A549 (cell line): ENCODE data around the gene TMPRSS2. TPM values are rescaled to one million over a fixed set of nuclear protein-coding genes. Genes with fewer than 3 reads are reported as not detected.

Experiments
- ATAC-seq, 2 experiments: fragments of 200-7000 bp in 1 of 2; fragments of >200 bp in 1 of 2; cut with Nextera tagmentation in 1 of 2; cut with Tn5 transposase in 1 of 2; 3 replicates each; pipeline versions ENCODE4 v1.8.0 to v1.9.1; 2018 to 2020; ENCODE audit warnings: mild to moderate bottlenecking in 1 of 2, moderate library complexity in 1 of 2
- CTCF ChIA-PET: fragments of 300-600 bp; sonication (Branson Sonifier 250); formaldehyde crosslinking; extraction: SDS; loops from one replicate; lab custom pipeline; 2021; ENCODE audit warnings: antibody characterized with exemption, inconsistent platforms; lab: Yijun Ruan, JAX
- POLR2A ChIA-PET: fragments of 350-600 bp; formaldehyde crosslinking; extraction: SDS; loops from one replicate; lab custom pipeline; 2021; ENCODE audit warnings: antibody characterized with exemption, inconsistent platforms; lab: Yijun Ruan, JAX
- DNase-seq, 2 experiments: peaks; one replicate each; pipeline versions ENCODE4 v3.0.0 to v3.0.0-alpha.2; 2011 to 2016; ENCODE audit warnings: low read depth in 1 of 2, low spot score in 1 of 2
- FAIRE-seq: peaks from 2 replicates; lab custom pipeline; 2011; peaks lifted over from hg19 to GRCh38; lab: Jason Lieb, UNC
- H3K27ac ChIP-seq, 2 experiments: fragments of >200 bp; sonication (Bioruptor Twin); formaldehyde crosslinking; 3 replicates each; pipeline ENCODE4 v1.5.1; 2016 to 2017
- H3K4me1 ChIP-seq: fragments of >200 bp; sonication (Bioruptor Twin); formaldehyde crosslinking; 3 replicates; pipeline ENCODE4 v1.6.1; 2016
- H3K4me2 ChIP-seq: fragments of >200 bp; sonication (Bioruptor Twin); formaldehyde crosslinking; 3 replicates; pipeline ENCODE4 v1.6.1; 2016
- H3K4me3 ChIP-seq: fragments of >200 bp; sonication (Bioruptor Twin); formaldehyde crosslinking; 3 replicates; pipeline ENCODE4 v1.5.1; 2016
- H3K9me3 ChIP-seq: fragments of >200 bp; sonication (Bioruptor Twin); formaldehyde crosslinking; 3 replicates; pipeline ENCODE4 v1.6.1; 2016
- BCL3 ChIP-seq: fragments of >200 bp; sonication (Bioruptor Twin); formaldehyde crosslinking; IDR thresholded peaks from 3 replicates; pipeline ENCODE4 v1.6.1; 2016
- CHD2 ChIP-seq: fragments of 150-350 bp; IDR thresholded peaks from 2 replicates; pipeline ENCODE4 v1.6.1; 2014; ENCODE audit warnings: low read length; ENCODE audit not compliant: partially characterized antibody
- CHD4 ChIP-seq: fragments of 200-600 bp; sonication (generic); IDR thresholded peaks from 2 replicates; pipeline ENCODE4 v1.6.1; 2016; ENCODE audit warnings: antibody characterized with exemption, mild to moderate bottlenecking, borderline replicate concordance
- CTCF ChIP-seq: fragments of >200 bp; sonication (Bioruptor Twin); formaldehyde crosslinking; IDR thresholded peaks from 3 replicates; pipeline ENCODE4 v1.5.1; 2016
- EHMT2 ChIP-seq: fragments of 200-600 bp; sonication (generic); IDR thresholded peaks from 2 replicates; pipeline ENCODE4 v1.6.1; 2016; ENCODE audit warnings: antibody characterized with exemption, low read depth, mild to moderate bottlenecking, moderate library complexity
- EP300 ChIP-seq, 2 experiments: fragments of >200 bp; sonication (Bioruptor Twin); formaldehyde crosslinking; IDR thresholded peaks; 2 replicates in 1 of 2; 3 replicates in 1 of 2; pipeline ENCODE4 v1.6.1; 2016 to 2017
- FOXS1 ChIP-seq: fragments of 250-450 bp; sonication (Bioruptor Pico); IDR thresholded peaks from 2 replicates; pipeline ENCODE4 v1.5.0; 2020; ENCODE audit warnings: mild to moderate bottlenecking, moderate library complexity
- HDAC2 ChIP-seq: fragments of 200-600 bp; sonication (generic); IDR thresholded peaks from 2 replicates; pipeline ENCODE4 v1.6.1; 2016
- HES2 ChIP-seq: fragments of >200 bp; sonication (Bioruptor Twin); formaldehyde crosslinking; IDR thresholded peaks from 2 replicates; pipeline ENCODE4 v1.6.1; 2016
- HOXA7 ChIP-seq: fragments of 250-450 bp; sonication (Bioruptor Pico); IDR thresholded peaks from 2 replicates; pipeline ENCODE4 v1.5.0; 2020; ENCODE audit warnings: mild to moderate bottlenecking, moderate library complexity
- HOXB5 ChIP-seq: fragments of 250-450 bp; sonication (Bioruptor Pico); IDR thresholded peaks from 2 replicates; pipeline ENCODE4 v1.5.0; 2020; ENCODE audit warnings: mild to moderate bottlenecking, moderate library complexity
- MAFK ChIP-seq: fragments of 450-650 bp; IDR thresholded peaks from 2 replicates; pipeline ENCODE4 v1.6.1; 2014; ENCODE audit not compliant: partially characterized antibody
- MAX ChIP-seq: IDR thresholded peaks from 2 replicates; pipeline ENCODE4 v1.6.1; 2012
- MAZ ChIP-seq: fragments of 150-350 bp; IDR thresholded peaks from 2 replicates; pipeline ENCODE4 v1.6.1; 2014; ENCODE audit warnings: antibody characterized with exemption, low read depth, low read length, borderline replicate concordance
- MYC ChIP-seq: IDR thresholded peaks from 2 replicates; pipeline ENCODE4 v1.6.1; 2012; ENCODE audit warnings: mild to moderate bottlenecking, inconsistent platforms, low read length, improper control_type of control experiment, borderline replicate concordance
- PHF8 ChIP-seq: fragments of 200-600 bp; sonication (generic); IDR thresholded peaks from 2 replicates; pipeline ENCODE4 v1.6.1; 2016; ENCODE audit warnings: low read depth, mild to moderate bottlenecking, antibody characterized with exemption, moderate library complexity, borderline replicate concordance
- POLR2AphosphoS2 ChIP-seq: conservative IDR thresholded peaks from 2 replicates; pipeline ENCODE4 v1.6.1; 2012; ENCODE audit warnings: low read length, improper control_type of control experiment, inconsistent platforms
- RARB ChIP-seq: fragments of 250-450 bp; sonication (Bioruptor Pico); IDR thresholded peaks from 2 replicates; pipeline ENCODE4 v1.8.0; 2021; ENCODE audit warnings: mild to moderate bottlenecking, moderate library complexity
- REST ChIP-seq: fragments of 200-600 bp; sonication (generic); IDR thresholded peaks from 2 replicates; pipeline ENCODE4 v1.6.1; 2016; ENCODE audit warnings: antibody characterized with exemption, mild to moderate bottlenecking, moderate library complexity
- RNF2 ChIP-seq: fragments of 200-600 bp; sonication (generic); IDR thresholded peaks from 2 replicates; pipeline ENCODE4 v1.6.1; 2016; ENCODE audit warnings: low read depth, mild to moderate bottlenecking, antibody characterized with exemption, moderate library complexity, borderline replicate concordance
- ZC3H11A ChIP-seq: fragments of 450-650 bp; IDR thresholded peaks from 2 replicates; pipeline ENCODE4 v1.6.1; 2014; ENCODE audit warnings: antibody characterized with exemption, mild to moderate bottlenecking
- ZFP36 ChIP-seq: fragments of 450-650 bp; IDR thresholded peaks from 2 replicates; pipeline ENCODE4 v1.6.1; 2014; ENCODE audit warnings: borderline replicate concordance; ENCODE audit not compliant: partially characterized antibody
- ZNF302 ChIP-seq: fragments of 250-450 bp; sonication (Bioruptor Pico); IDR thresholded peaks from 2 replicates; pipeline ENCODE4 v1.9.0; 2021; ENCODE audit warnings: inconsistent platforms, mild to moderate bottlenecking, moderate library complexity
- ZSCAN20 ChIP-seq: fragments of 250-450 bp; sonication (Bioruptor Pico); IDR thresholded peaks from 2 replicates; pipeline ENCODE4 v1.8.0; 2022; ENCODE audit warnings: mild to moderate bottlenecking, moderate library complexity
- WGBS: methylation state at CpG from one replicate; pipeline ENCODE4 v1.1.6; 2017; ENCODE audit errors: missing lambda C conversion rate; 5-methylcytosine and 5-hydroxymethylcytosine counted together
- polyA plus RNA-seq, 4 experiments: library from polyadenylated mRNA; depleted of rRNA in 3 of 4; stranded (reverse); fragments of >200 nt; fragmentation: RNase III in 1 of 4; extraction: RNeasy Plus Mini Kit Qiagen cat#74134 plus additional on column Dnase treatment in 1 of 4; gene quantifications; 2 replicates in 3 of 4; 3 replicates in 1 of 4; pipeline ENCODE4 v1.2.3, GENCODE V29; 2011 to 2017

Gene TMPRSS2
- polyA plus RNA-seq, 2 of the 4 experiments (the other 2 are of a cell fraction), result not detected

- no peak for DNase-seq
- ATAC-seq, result no peak
- Histone ChIP-seq H3K9me3 (no peaks in the 10 kb centered on the region; the same call in 2 of the 3 replicates), H3K4me3 (no peak overlapping the region), H3K4me2 (no peak overlapping the region), H3K27ac (no peak overlapping the region), H3K4me1 (no peaks in the 10 kb centered on the region)
- no peak for FAIRE-seq
- 38% methylated on average over 18 of the region's 19 CpGs for WGBS
- TF ChIP-seq RNF2 (no peak), ZNF302 (CRISPR knock-in tag) (no peak), HES2 (no peak), MYC (no peak), RARB (CRISPR knock-in tag) (no peak), CHD4 (no peak), CTCF (no peak), FOXS1 (no peak), ZFP36 (no peak), MAX (no peak), POLR2AphosphoS2 (no peak), ZSCAN20 (no peak), HOXB5 (CRISPR knock-in tag) (no peak), HDAC2 (no peak), CHD2 (no peak), EP300 (IDR thresholded peaks at IDR 0.05) (no peak), EHMT2 (no peak), ZC3H11A (no peak), REST (no peak), MAFK (no peak)
- POLR2A ChIA-PET, result no interaction called here
- CTCF ChIA-PET, result no interaction called here
Observed at GRCh38 chr21:41536076-41536826, 28.3 kb upstream of the TMPRSS2 start.

GRCh38 chr21:41530366-41530765 is 22.4 kb upstream of the TMPRSS2 start:
- DNase-seq, result no peak
- TF ChIP-seq PHF8 (no peak), ZSCAN20 (no peak), BCL3 (no peak), MAZ (no peak), CHD4 (no peak), HOXA7 (CRISPR knock-in tag) (no peak)
- POLR2A ChIA-PET, result no interaction called here
- CTCF ChIA-PET, result no interaction called here
- Histone ChIP-seq H3K9me3 (no peaks in the 10 kb centered on the region; the same call in 2 of the 3 replicates), H3K4me3 (no peak overlapping the region), H3K27ac (no peak overlapping the region), H3K4me1 (no peaks in the 10 kb centered on the region), H3K4me2 (no peak overlapping the region)
- WGBS, result 36% methylated on average over 4 of the region's 4 CpGs
- no peak for ATAC-seq
- FAIRE-seq, result no peak
